ENCODE data around the gene GATA5. TPM values are rescaled to one million over a fixed set of nuclear protein-coding genes. Genes with fewer than 3 reads are reported as not detected.

GATA5 gene
- total RNA-seq, 1 experiment from 2014 or later: 1.4 TPM

GRCh38 chr20:62474604-62475026 lies 1.2 kb downstream of the GATA5 start (continued):
- TF ChIP-seq IRF2 (CRISPR knock-in tag; IDR thresholded peaks at IDR 0.05; ENCODE audit: borderline replicate concordance, low read depth): no peak

- CTCF ChIA-PET: interaction anchor here (0.6 to 3.3 kb wide), 3 partner anchors 26 to 87 kb away, joined by 4 to 16 read pairs (median 4); partner anchors contain the start of gene RPS21
- peak overlapping the region; percentile 60 for H3K4me3 Mint-ChIP-seq
- TF ChIP-seq MLX (CRISPR knock-in tag; IDR thresholded peaks at IDR 0.05) (no peak), MAX (CRISPR knock-in tag; IDR thresholded peaks at IDR 0.05) (no peak), ZNF396 (CRISPR knock-in tag; IDR thresholded peaks at IDR 0.05; ENCODE audit: borderline replicate concordance) (no peak), GABPB1 (CRISPR knock-in tag; IDR thresholded peaks at IDR 0.05) (no peak), NR2C2 (CRISPR knock-in tag; IDR thresholded peaks at IDR 0.05) (no peak), JAZF1 (CRISPR knock-in tag; IDR thresholded peaks at IDR 0.05) (no peak), PRRX2 (CRISPR knock-in tag; IDR thresholded peaks at IDR 0.05) (no peak), SP1 (CRISPR knock-in tag; conservative IDR thresholded peaks at IDR 0.05) (no peak)
- H3K4me1 Mint-ChIP-seq: peaks cover 15% of the 10 kb centered on the region
- H3K36me3 Mint-ChIP-seq: no peaks in the 10 kb centered on the region
- H3K9me3 Mint-ChIP-seq: no peaks in the 10 kb centered on the region
- DNase-seq (ENCODE audit: low spot score) (peak; percentile 49), ATAC-seq (no peak; the same call in 1 of the 2 replicates)
- peaks cover 62% of the 10 kb centered on the region for H3K27me3 Mint-ChIP-seq (ENCODE audit: low read depth)
- no peak overlapping the region for H3K27ac Mint-ChIP-seq
- POLR2A ChIA-PET: interaction anchor here (0.7 kb wide), 1 partner anchor 10 kb away, joined by 3 read pairs; no protein-coding TSS in a partner anchor
Observed at GRCh38 chr20:62473717-62474603, 1.8 kb downstream of the GATA5 start.

GRCh38 chr20:62472941-62473585 lies 2.7 kb downstream of the GATA5 start:
- Mint-ChIP-seq H3K27me3 (ENCODE audit: low read depth) (peaks cover 53% of the 10 kb centered on the region), H3K4me1 (peaks cover 11% of the 10 kb centered on the region), H3K27ac (no peak overlapping the region), H3K9me3 (no peaks in the 10 kb centered on the region), H3K36me3 (no peaks in the 10 kb centered on the region), H3K4me3 (no peak overlapping the region)
- ChIA-PET POLR2A (interaction anchor here (0.7 kb wide), 1 partner anchor 10 kb away, joined by 3 read pairs; no protein-coding TSS in a partner anchor), CTCF (interaction anchor here (3.3 kb wide), 1 partner anchor 27 kb away, joined by 16 read pairs; no protein-coding TSS in a partner anchor)
- DNase-seq (ENCODE audit: low spot score) (no peak), ATAC-seq (no peak)
- TF ChIP-seq TP53 (CRISPR knock-in tag; IDR thresholded peaks at IDR 0.05) (no peak), ZBTB21 (CRISPR knock-in tag; IDR thresholded peaks at IDR 0.05; ENCODE audit: borderline replicate concordance) (no peak), FOXJ3 (CRISPR knock-in tag; IDR thresholded peaks at IDR 0.05; ENCODE audit: borderline replicate concordance) (no peak), E2F5 (CRISPR knock-in tag; IDR thresholded peaks at IDR 0.05) (no peak), SMAD3 (CRISPR knock-in tag; IDR thresholded peaks at IDR 0.05; ENCODE audit: borderline replicate concordance) (no peak), NR2C2 (CRISPR knock-in tag; IDR thresholded peaks at IDR 0.05) (no peak), CBFB (CRISPR knock-in tag; IDR thresholded peaks at IDR 0.05; ENCODE audit: low read depth) (no peak), ZBTB43 (CRISPR knock-in tag; IDR thresholded peaks at IDR 0.05) (no peak), ELF4 (CRISPR knock-in tag; IDR thresholded peaks at IDR 0.05; ENCODE audit: low read depth) (no peak), ATF1 (CRISPR knock-in tag; IDR thresholded peaks at IDR 0.05) (no peak), ERG (CRISPR knock-in tag; IDR thresholded peaks at IDR 0.05) (no peak), ARID4B (CRISPR knock-in tag; IDR thresholded peaks at IDR 0.05; ENCODE audit: borderline replicate concordance) (no peak), ZNF121 (CRISPR knock-in tag; IDR thresholded peaks at IDR 0.05) (no peak), FOXP1 (CRISPR knock-in tag; IDR thresholded peaks at IDR 0.05; ENCODE audit: borderline replicate concordance) (no peak), EMX1 (CRISPR knock-in tag; IDR thresholded peaks at IDR 0.05) (no peak), NFATC4 (CRISPR knock-in tag; IDR thresholded peaks at IDR 0.05) (no peak)

Data from WTC11 (cell line).